Measurements from ENCODE around the gene MSANTD1.

The MSANTD1 gene

DNA sequence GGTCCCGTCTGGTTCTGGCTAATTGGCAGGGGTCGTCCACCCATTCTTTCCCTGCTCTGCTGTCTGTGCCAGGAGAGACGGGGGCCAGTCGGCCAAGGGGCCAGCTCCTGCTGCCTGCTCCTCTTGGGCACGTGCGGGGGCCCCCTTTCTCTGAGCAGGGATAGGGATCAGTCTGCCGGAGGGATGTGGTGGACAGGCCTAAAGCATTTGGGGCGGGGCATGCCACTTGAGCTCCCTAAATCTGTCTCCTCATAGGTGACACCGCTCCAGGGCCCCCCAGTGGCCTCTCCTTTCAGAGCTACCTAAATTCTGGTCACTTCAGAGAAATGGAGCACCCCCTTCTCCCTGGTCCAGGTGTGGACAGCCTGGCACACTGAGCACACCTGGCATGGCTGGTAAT, 4.2 kb upstream of the MSANTD1 start:
- H3K9me3 ChIP-seq (ENCODE audit: low read depth, low read length), result no peaks in the 10 kb centered on the region
- H3K9ac ChIP-seq (ENCODE audit: insufficient read length), result no peak overlapping the region
- H3K4me3 ChIP-seq, result no peak overlapping the region
- no peak overlapping the region for H3K27ac ChIP-seq
- H3K36me3 ChIP-seq (ENCODE audit: insufficient read depth, low read length), result no peaks in the 10 kb centered on the region; the same call in 1 of the 2 replicates
- no peak for TF ChIP-seq EZH2 (IDR thresholded peaks at IDR 0.05)
- no peak for TF ChIP-seq POLR2AphosphoS5 (IDR thresholded peaks at IDR 0.05; ENCODE audit: borderline replicate concordance, low read depth, low read length)
- TF ChIP-seq FOXP2 (optimal IDR thresholded peaks at IDR 0.05; ENCODE audit: control extremely low read depth, extremely low read length, insufficient read depth), result no peak
- no peak for DNase-seq (ENCODE audit: low read depth, low spot score)

GRCh38 chr4:3245676-3246075, 3.3 kb upstream of the MSANTD1 start:
- no peak for TF ChIP-seq POLR2AphosphoS5 (IDR thresholded peaks at IDR 0.05; ENCODE audit: borderline replicate concordance, low read depth, low read length)
- no peak for TF ChIP-seq FOXP2 (optimal IDR thresholded peaks at IDR 0.05; ENCODE audit: control extremely low read depth, extremely low read length, insufficient read depth)
- no peak for TF ChIP-seq EZH2 (IDR thresholded peaks at IDR 0.05)

DNA sequence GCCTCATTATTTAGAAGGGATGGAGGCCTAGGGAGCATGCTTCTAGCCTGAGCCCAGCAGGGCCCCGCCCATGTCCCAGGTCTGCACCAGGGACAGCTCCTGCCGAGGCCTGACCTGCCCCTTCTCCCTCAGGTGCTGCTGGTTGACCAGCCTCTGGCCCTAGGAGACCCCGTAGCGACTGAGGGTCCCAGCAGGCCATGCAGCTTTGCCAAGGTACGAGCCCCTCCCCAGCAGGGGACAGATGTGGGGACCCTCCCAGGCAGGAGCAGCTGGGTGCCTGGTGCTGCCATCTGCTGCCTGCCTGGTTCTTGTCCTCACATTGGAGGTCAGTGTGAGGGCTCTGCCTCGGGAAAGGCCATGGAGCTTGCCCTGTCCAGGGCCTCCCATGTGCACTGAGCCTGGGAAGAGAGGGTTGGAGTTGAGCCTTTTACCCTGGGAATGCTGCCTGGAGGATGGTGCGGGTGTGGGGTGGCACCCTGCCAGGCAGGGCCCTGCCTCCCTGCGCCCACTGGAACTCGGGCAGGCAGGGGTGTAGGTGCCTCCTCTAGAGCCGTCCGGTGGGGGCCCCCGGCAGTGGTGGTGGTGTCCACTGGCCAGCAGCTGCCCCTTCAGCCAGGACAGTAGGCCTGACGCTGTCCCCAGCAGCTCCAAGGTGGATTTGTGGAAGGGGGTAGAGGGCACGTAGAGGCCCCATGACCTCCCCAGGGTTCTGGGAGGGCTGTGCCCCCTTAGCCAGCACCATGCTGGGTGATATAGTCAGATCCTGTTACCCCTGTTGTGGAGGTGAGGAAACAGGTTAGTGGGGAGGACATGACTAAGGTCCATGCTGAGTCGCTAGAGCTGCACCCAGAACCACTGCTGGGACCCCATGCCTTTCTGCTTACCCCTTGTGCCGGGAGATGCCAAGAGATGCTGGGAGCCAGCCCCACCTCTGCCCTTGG, 2.2 kb upstream of the MSANTD1 start:
- Histone ChIP-seq H3K9ac (ENCODE audit: insufficient read length) (no peak overlapping the region), H3K9me3 (ENCODE audit: low read depth, low read length) (no peaks in the 10 kb centered on the region), H3K27ac (no peak overlapping the region), H3K4me3 (no peak overlapping the region), H3K36me3 (ENCODE audit: insufficient read depth, low read length) (no peaks in the 10 kb centered on the region)
- TF ChIP-seq FOXP2 (optimal IDR thresholded peaks at IDR 0.05; ENCODE audit: control extremely low read depth, extremely low read length, insufficient read depth) (no peak), EZH2 (IDR thresholded peaks at IDR 0.05) (no peak), POLR2AphosphoS5 (IDR thresholded peaks at IDR 0.05; ENCODE audit: borderline replicate concordance, low read depth, low read length) (no peak)
- DNase-seq (ENCODE audit: low read depth, low spot score), result no peak

More at GRCh38 chr4:3245676-3246075, 3.3 kb upstream of the MSANTD1 start:
- H3K9me3 ChIP-seq (ENCODE audit: low read depth, low read length), result no peaks in the 10 kb centered on the region
- H3K9ac ChIP-seq (ENCODE audit: insufficient read length), result no peak overlapping the region
- DNase-seq (ENCODE audit: low read depth, low spot score), result no peak
- H3K36me3 ChIP-seq (ENCODE audit: insufficient read depth, low read length), result no peaks in the 10 kb centered on the region
- no peak overlapping the region for H3K4me3 ChIP-seq
- H3K27ac ChIP-seq, result no peak overlapping the region

DNA sequence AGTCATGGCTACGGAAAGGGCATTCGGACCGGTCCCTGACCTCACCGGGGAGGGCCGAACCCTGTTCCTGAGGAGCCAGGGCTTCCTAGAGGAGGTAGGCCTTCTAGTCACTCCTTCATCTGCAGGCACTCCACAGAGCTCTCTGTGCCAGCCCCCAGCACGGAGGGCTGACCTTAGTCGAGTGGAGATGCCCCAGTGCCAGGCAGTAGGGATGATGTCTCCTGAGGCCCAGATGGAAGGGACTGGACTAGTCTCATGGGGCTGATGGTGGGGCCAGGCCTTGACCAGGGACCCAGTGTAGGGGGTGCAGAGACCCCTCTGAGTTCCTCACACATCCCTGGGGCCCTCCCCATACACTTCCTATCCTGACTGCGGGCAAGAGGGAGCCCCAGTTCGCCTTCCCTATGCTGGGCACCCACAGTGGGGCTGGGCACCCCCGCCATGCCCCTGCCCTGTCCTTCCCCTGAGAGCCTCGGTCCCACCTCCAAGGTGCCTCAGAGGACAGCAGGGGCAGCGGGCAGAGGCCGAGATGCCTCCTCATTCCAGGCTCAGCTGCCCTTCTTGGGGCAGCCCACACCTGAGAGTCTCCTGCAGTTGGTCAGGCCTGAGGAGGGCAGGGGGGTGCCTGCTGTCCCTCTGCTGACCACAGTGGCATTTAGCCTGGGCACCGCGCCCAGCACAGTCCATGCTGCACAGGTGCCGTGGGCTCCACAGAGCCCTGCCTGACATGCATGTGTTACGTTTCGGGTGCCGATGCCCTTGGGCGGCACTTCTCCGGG, 1.4 kb upstream of the MSANTD1 start:
- no peaks in the 10 kb centered on the region for H3K36me3 ChIP-seq (ENCODE audit: insufficient read depth, low read length)
- TF ChIP-seq FOXP2 (optimal IDR thresholded peaks at IDR 0.05; ENCODE audit: control extremely low read depth, extremely low read length, insufficient read depth) (no peak), POLR2AphosphoS5 (IDR thresholded peaks at IDR 0.05; ENCODE audit: borderline replicate concordance, low read depth, low read length) (no peak), EZH2 (IDR thresholded peaks at IDR 0.05) (no peak)
- no peak overlapping the region for H3K27ac ChIP-seq
- no peak for DNase-seq (ENCODE audit: low read depth, low spot score)
- H3K9me3 ChIP-seq (ENCODE audit: low read depth, low read length), result no peaks in the 10 kb centered on the region
- no peak overlapping the region for H3K9ac ChIP-seq (ENCODE audit: insufficient read length)
- H3K4me3 ChIP-seq, result no peak overlapping the region

GRCh38 chr4:3248178-3248480, 830 bp upstream of the MSANTD1 start:
- no peaks in the 10 kb centered on the region for H3K36me3 ChIP-seq (ENCODE audit: insufficient read depth, low read length)
- H3K4me3 ChIP-seq, result no peak overlapping the region
- H3K9me3 ChIP-seq (ENCODE audit: low read depth, low read length), result no peaks in the 10 kb centered on the region
- no peak overlapping the region for H3K27ac ChIP-seq
- no peak overlapping the region for H3K9ac ChIP-seq (ENCODE audit: insufficient read length)
- DNase-seq (ENCODE audit: low read depth, low spot score), result no peak
- TF ChIP-seq POLR2AphosphoS5 (IDR thresholded peaks at IDR 0.05; ENCODE audit: borderline replicate concordance, low read depth, low read length), result no peak
- TF ChIP-seq FOXP2 (optimal IDR thresholded peaks at IDR 0.05; ENCODE audit: control extremely low read depth, extremely low read length, insufficient read depth), result no peak
- no peak for TF ChIP-seq EZH2 (IDR thresholded peaks at IDR 0.05)

- no peak overlapping the region for H3K4me3 ChIP-seq
- H3K9me3 ChIP-seq (ENCODE audit: low read depth, low read length), result no peaks in the 10 kb centered on the region
- DNase-seq (ENCODE audit: low read depth, low spot score), result no peak
- TF ChIP-seq FOXP2 (optimal IDR thresholded peaks at IDR 0.05; ENCODE audit: control extremely low read depth, extremely low read length, insufficient read depth) (no peak), POLR2AphosphoS5 (IDR thresholded peaks at IDR 0.05; ENCODE audit: borderline replicate concordance, low read depth, low read length) (no peak), EZH2 (IDR thresholded peaks at IDR 0.05) (no peak)
- H3K36me3 ChIP-seq (ENCODE audit: insufficient read depth, low read length), result no peaks in the 10 kb centered on the region
- H3K9ac ChIP-seq (ENCODE audit: insufficient read length), result no peak overlapping the region
- no peak overlapping the region for H3K27ac ChIP-seq
These were observed 915 bp downstream of the MSANTD1 start for GRCh38 chr4:3249711-3250437.

- Histone ChIP-seq H3K9ac (ENCODE audit: insufficient read length) (no peak overlapping the region), H3K4me3 (no peak overlapping the region), H3K9me3 (ENCODE audit: low read depth, low read length) (no peaks in the 10 kb centered on the region), H3K36me3 (ENCODE audit: insufficient read depth, low read length) (no peaks in the 10 kb centered on the region), H3K27ac (no peak overlapping the region)
- DNase-seq (ENCODE audit: low read depth, low spot score), result no peak
- TF ChIP-seq EZH2 (IDR thresholded peaks at IDR 0.05) (no peak), POLR2AphosphoS5 (IDR thresholded peaks at IDR 0.05; ENCODE audit: borderline replicate concordance, low read depth, low read length) (no peak), FOXP2 (optimal IDR thresholded peaks at IDR 0.05; ENCODE audit: control extremely low read depth, extremely low read length, insufficient read depth) (no peak)
These were observed 1.5 kb downstream of the MSANTD1 start for GRCh38 chr4:3250438-3250955.
